Right atrium auricular region (tissue), 2 donors: Measurements from ENCODE around the gene ZNF385A. TPM values are rescaled to one million over a fixed set of nuclear protein-coding genes. Genes with fewer than 3 reads are reported as not detected.

ENCODE experiments used
- DNase-seq: peaks from one replicate; pipeline ENCODE4 v3.0.0-alpha.2; 2019; ENCODE audit warnings: low spot score
- H3K27ac ChIP-seq, 2 donors: fragments of 200-600 bp; sonication (generic); 1 replicate in 1 of 2; 2 replicates in 1 of 2; pipeline ENCODE4 v1.5.1; 2016 to 2019
- H3K27me3 ChIP-seq, 2 donors: fragments of 200-600 bp; sonication (generic); one replicate each; pipeline versions ENCODE4 v1.5.1 to v1.6.0; 2017 to 2019
- H3K36me3 ChIP-seq: fragments of 200-600 bp; sonication (generic); one replicate; pipeline ENCODE4 v1.5.1; 2016
- H3K4me1 ChIP-seq, 2 donors: fragments of 200-600 bp; sonication (generic); one replicate each; pipeline versions ENCODE4 v1.5.1 to v1.6.0; 2017 to 2019
- H3K4me3 ChIP-seq, 2 donors: fragments of 200-600 bp; sonication (generic); 1 replicate in 1 of 2; 2 replicates in 1 of 2; pipeline ENCODE4 v1.5.1; 2017 to 2019; ENCODE audit warnings: mild to moderate bottlenecking in 1 of 2, moderate library complexity in 1 of 2
- H3K9me3 ChIP-seq, 2 donors: fragments of 200-600 bp; sonication (generic); one replicate each; pipeline ENCODE4 v1.5.1; 2019
- CTCF ChIP-seq, 2 donors: fragments of 200-600 bp; sonication (generic); IDR thresholded peaks; one replicate each; pipeline ENCODE4 v1.5.1; 2019; ENCODE audit warnings: antibody characterized with exemption in 2 of 2
- total RNA-seq, 2 donors: library from RNA; depleted of rRNA; stranded (reverse); fragments of >200 nt; gene quantifications; one replicate each; pipeline ENCODE4 v1.1.0, GENCODE V29; 2016

Gene ZNF385A
- total RNA-seq, 2 donors from 2014 or later: 6.7 to 12.7 TPM

GRCh38 chr12:54386403-54387113 lies 2.0 kb upstream of the ZNF385A start:
- Histone ChIP-seq H3K27me3 (no peaks in the 10 kb centered on the region), H3K27ac (no peak overlapping the region), H3K36me3 (no peaks in the 10 kb centered on the region), H3K4me3 (no peak overlapping the region), H3K4me1 (peaks cover 0 to 27% of the 10 kb centered on the region in 2 donors), H3K9me3 (no peaks in the 10 kb centered on the region)
- no peak for TF ChIP-seq CTCF (IDR thresholded peaks at IDR 0.05)
- no peak for DNase-seq

- Histone ChIP-seq H3K4me3 (no peak overlapping the region), H3K27ac (peak overlapping the region; percentile 54 to 60), H3K36me3 (no peaks in the 10 kb centered on the region), H3K9me3 (no peaks in the 10 kb centered on the region), H3K4me1 (peaks cover 0 to 19% of the 10 kb centered on the region in 2 donors), H3K27me3 (no peaks in the 10 kb centered on the region)
- DNase-seq: no peak
- TF ChIP-seq CTCF (IDR thresholded peaks at IDR 0.05): no peak
These were observed 850 bp upstream of the ZNF385A start for GRCh38 chr12:54385251-54385914.

GRCh38 chr12:54383041-54383609 lies 1.4 kb downstream of the ZNF385A start:
- H3K4me1 ChIP-seq: peaks cover 0 to 34% of the 10 kb centered on the region in 2 donors
- no peak for TF ChIP-seq CTCF (IDR thresholded peaks at IDR 0.05)
- H3K4me3 ChIP-seq: no peak overlapping the region
- H3K27ac ChIP-seq: no peak overlapping the region
- no peaks in the 10 kb centered on the region for H3K9me3 ChIP-seq
- no peaks in the 10 kb centered on the region for H3K27me3 ChIP-seq
- H3K36me3 ChIP-seq: no peaks in the 10 kb centered on the region
- DNase-seq: no peak

- TF ChIP-seq CTCF (IDR thresholded peaks at IDR 0.05): no peak
- no peak overlapping the region for H3K27ac ChIP-seq
- H3K27me3 ChIP-seq: no peaks in the 10 kb centered on the region
- no peak overlapping the region for H3K4me3 ChIP-seq
- no peaks in the 10 kb centered on the region for H3K9me3 ChIP-seq
- H3K36me3 ChIP-seq: no peaks in the 10 kb centered on the region
- DNase-seq: no peak
- peaks cover 0 to 52% of the 10 kb centered on the region in 2 donors for H3K4me1 ChIP-seq
These were observed 3.4 kb downstream of the ZNF385A start for GRCh38 chr12:54381136-54381535.

GRCh38 chr12:54379398-54380201 lies 4.9 kb downstream of the ZNF385A start:
- Histone ChIP-seq H3K27ac (peak overlapping the region; percentile 84 to 92), H3K27me3 (no peaks in the 10 kb centered on the region)
- peak; percentile 99 to 100 for TF ChIP-seq CTCF (IDR thresholded peaks at IDR 0.05)

More at GRCh38 chr12:54379398-54380201, 4.9 kb downstream of the ZNF385A start:
- DNase-seq: peak; percentile 93
- Histone ChIP-seq H3K9me3 (no peaks in the 10 kb centered on the region), H3K36me3 (no peaks in the 10 kb centered on the region), H3K4me1 (peaks cover 0 to 53% of the 10 kb centered on the region in 2 donors), H3K4me3 (peak overlapping the region; percentile 53 to 62)
